ENCODE results near the gene EIF2AK3.

- TF ChIP-seq MAZ (IDR thresholded peaks at IDR 0.05; ENCODE audit: borderline replicate concordance, low read depth, low read length) (no peak), CTCF (conservative IDR thresholded peaks at IDR 0.05; ENCODE audit: low read depth, low read length) (no peak), RAD21 (IDR thresholded peaks at IDR 0.05; ENCODE audit: low read length) (no peak), POLR2A (IDR thresholded peaks at IDR 0.05; ENCODE audit: low read depth, low read length) (no peak), USF2 (IDR thresholded peaks at IDR 0.05; ENCODE audit: low read depth, low read length) (no peak), SMC3 (IDR thresholded peaks at IDR 0.05; ENCODE audit: low read depth, low read length) (no peak)
Observed at GRCh38 chr2:88667219-88667618, 40.0 kb upstream of the EIF2AK3 start.
